CD4-positive, alpha-beta T cell treated with Interleukin-15 for 1 hour (primary cell): ENCODE measurements around the gene CASD1.

Source experiments
- DNase-seq: peaks from one replicate; pipeline ENCODE4 v3.0.0-alpha.2; 2020

The CASD1 gene

GRCh38 chr7:94588075-94588474, 78.5 kb downstream of the CASD1 start:
- DNase-seq = no peak

- DNase-seq = no peak
Measured at GRCh38 chr7:94590526-94591162, 81.0 kb downstream of the CASD1 start.

GRCh38 chr7:94591176-94591575, 81.6 kb downstream of the CASD1 start:
- DNase-seq = no peak

GRCh38 chr7:94594882-94595281, 85.3 kb downstream of the CASD1 start:
- DNase-seq = no peak

GRCh38 chr7:94595717-94596116, 86.1 kb downstream of the CASD1 start:
- no peak for DNase-seq

GRCh38 chr7:94600267-94600666, 90.7 kb downstream of the CASD1 start:
- no peak for DNase-seq

- no peak for DNase-seq
Measured at GRCh38 chr7:94602181-94602580, 92.6 kb downstream of the CASD1 start.

GRCh38 chr7:94605031-94605430, 95.4 kb downstream of the CASD1 start:
- no peak for DNase-seq
